HEK293T (cell line): ENCODE data around the gene AP3B1.

ENCODE experiments used
- FOXA1 ChIP-seq: fragments of 450-650 bp; IDR thresholded peaks from 2 replicates; pipeline ENCODE4 v1.6.1; 2016; ENCODE audit warnings: mild to moderate bottlenecking
- FOXM1 ChIP-seq: fragments of 450-650 bp; IDR thresholded peaks from 2 replicates; pipeline ENCODE4 v1.6.1; 2017; ENCODE audit warnings: mild to moderate bottlenecking, borderline replicate concordance
- HDGF ChIP-seq: fragments of 450-650 bp; IDR thresholded peaks from 2 replicates; pipeline ENCODE4 v1.6.1; 2017; ENCODE audit warnings: antibody characterized with exemption, borderline replicate concordance
- NFRKB ChIP-seq: fragments of 450-650 bp; IDR thresholded peaks from 2 replicates; pipeline ENCODE4 v1.6.1; 2016; ENCODE audit warnings: mild to moderate bottlenecking, moderate library complexity

GRCh38 chr5:78331523-78332080 is 37.1 kb upstream of the AP3B1 start:
- TF ChIP-seq FOXM1, result no peak
- no peak for TF ChIP-seq FOXA1
- no peak for TF ChIP-seq NFRKB
- no peak for TF ChIP-seq HDGF
